Endothelial cell of hepatic sinusoid (primary cell): ENCODE data around the gene CERS6.

Experiments
- in situ Hi-C: cut with HindIII; loops from 2 replicates; pipeline ENCODE4 v1.10.0; 2017; ENCODE audit warnings: low sequenced_read_pairs

CERS6 gene

GRCh38 chr2:168814046-168814445 is 358.0 kb downstream of the CERS6 start:
- in situ Hi-C loops, result no loop called here

GRCh38 chr2:168814939-168815907 is 359.2 kb downstream of the CERS6 start:
- in situ Hi-C loops, result no loop called here

DNA sequence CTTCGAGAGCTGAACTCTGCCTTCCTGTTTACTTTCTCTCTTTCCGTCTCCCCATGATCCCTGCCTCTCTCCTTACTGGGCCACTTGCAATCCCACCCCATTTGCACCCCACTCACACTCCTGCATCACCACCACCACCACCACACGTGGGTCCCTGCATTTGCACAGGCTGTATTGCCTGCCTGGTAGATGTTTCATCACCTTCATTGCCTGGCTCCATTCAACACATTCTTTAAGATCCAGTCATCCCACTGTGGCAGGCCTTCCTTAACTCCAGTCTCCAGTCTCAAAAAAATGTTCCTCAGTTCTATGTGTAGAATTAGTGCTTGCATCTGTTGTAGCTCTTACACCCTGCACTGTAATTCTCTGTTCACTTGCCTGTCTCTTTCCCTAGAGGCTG is 360.3 kb downstream of the CERS6 start:
- in situ Hi-C loops, result no loop called here

- in situ Hi-C loops, result no loop called here
Measured at GRCh38 chr2:168819050-168819715, 363.1 kb downstream of the CERS6 start.

- in situ Hi-C loops, result no loop called here
Measured at GRCh38 chr2:168819829-168820489, 363.9 kb downstream of the CERS6 start.

- in situ Hi-C loops, result no loop called here
Measured at GRCh38 chr2:168821577-168821976, 365.5 kb downstream of the CERS6 start.

- in situ Hi-C loops, result no loop called here
Measured at GRCh38 chr2:168821992-168822391, 365.9 kb downstream of the CERS6 start.
